GM19025 (cell line): Measurements from ENCODE around the gene GLIS2.

Experiments
- ATAC-seq: cut with Tn5 transposase; IDR thresholded peaks from one replicate; pipeline ENCODE4 v1.9.1; 2021; ENCODE audit warnings: mild to moderate bottlenecking, low read depth, moderate library complexity; ENCODE audit not compliant: unreplicated experiment

GLIS2 gene

GRCh38 chr16:4365014-4365406 lies 49.1 kb downstream of the GLIS2 start:
- ATAC-seq = peak; percentile 93

- ATAC-seq = no peak
These were observed 49.7 kb downstream of the GLIS2 start for GRCh38 chr16:4365615-4366014.

- ATAC-seq = no peak
These were observed 50.1 kb downstream of the GLIS2 start for GRCh38 chr16:4366016-4366415.

- ATAC-seq = no peak
These were observed 51.6 kb downstream of the GLIS2 start for GRCh38 chr16:4367393-4367856.

- no peak for ATAC-seq
These were observed 53.3 kb downstream of the GLIS2 start for GRCh38 chr16:4369007-4369733.

- ATAC-seq = no peak
These were observed 54.3 kb downstream of the GLIS2 start for GRCh38 chr16:4370151-4370550.

- ATAC-seq = no peak
These were observed 54.9 kb downstream of the GLIS2 start for GRCh38 chr16:4370570-4371356.

GRCh38 chr16:4371357-4372000 lies 55.6 kb downstream of the GLIS2 start, which contains the start of gene VASN:
Gene VASN, plus strand, starts transcription at chr16:4371848. Its CDS starts 9,030 bp downstream, at chr16:4380878.
- ATAC-seq = peak; percentile 65

- ATAC-seq = peak; percentile 28
These were observed 56.2 kb downstream of the GLIS2 start for GRCh38 chr16:4372001-4372577.

GRCh38 chr16:4372578-4373355 lies 56.9 kb downstream of the GLIS2 start:
- ATAC-seq = no peak

GRCh38 chr16:4373356-4373908 lies 57.6 kb downstream of the GLIS2 start:
- no peak for ATAC-seq

GRCh38 chr16:4373909-4374742 lies 58.3 kb downstream of the GLIS2 start:
- no peak for ATAC-seq

- no peak for ATAC-seq
These were observed 59.9 kb downstream of the GLIS2 start for GRCh38 chr16:4375717-4376116.

GRCh38 chr16:4376126-4376892 lies 60.4 kb downstream of the GLIS2 start:
- ATAC-seq = no peak

- no peak for ATAC-seq
These were observed 61.2 kb downstream of the GLIS2 start for GRCh38 chr16:4376893-4377572.

- no peak for ATAC-seq
These were observed 61.8 kb downstream of the GLIS2 start for GRCh38 chr16:4377573-4378154.

GRCh38 chr16:4378161-4378666 lies 62.3 kb downstream of the GLIS2 start:
- no peak for ATAC-seq
